ENCODE data around the gene MPC1.
A peak's percentile ranks its signal among the peaks of the same experiment; 100 is the strongest.
"Not testable (repeated sequence)": the region's sequence is repeated elsewhere in the genome, so short reads cannot be mapped to it uniquely, and the experiment has no call there.

The MPC1 gene

DNA sequence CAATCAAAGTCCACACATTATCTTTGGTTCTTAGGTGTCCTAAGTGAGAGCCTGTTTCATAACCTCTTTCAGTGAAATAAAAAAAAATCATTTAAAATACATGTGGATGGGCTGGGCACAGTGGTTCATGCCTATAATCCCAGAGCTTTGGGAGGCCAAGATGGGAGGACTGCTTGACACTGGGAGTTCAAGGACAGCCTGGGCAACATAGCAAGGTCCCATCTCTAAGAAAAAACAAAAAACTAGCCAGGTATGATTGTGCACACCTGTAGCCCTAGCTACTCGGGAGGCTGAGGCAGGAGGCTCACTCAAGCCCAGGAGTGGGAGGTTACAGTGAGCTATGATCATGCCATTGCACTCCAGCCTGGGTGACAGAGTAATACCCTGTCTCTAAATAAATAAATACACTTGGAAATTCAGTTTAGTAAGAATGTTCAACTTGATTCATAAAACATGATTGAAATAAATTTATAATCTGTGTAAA, 3.6 kb downstream of the MPC1 start:
- no peak for DNase-seq

DNA sequence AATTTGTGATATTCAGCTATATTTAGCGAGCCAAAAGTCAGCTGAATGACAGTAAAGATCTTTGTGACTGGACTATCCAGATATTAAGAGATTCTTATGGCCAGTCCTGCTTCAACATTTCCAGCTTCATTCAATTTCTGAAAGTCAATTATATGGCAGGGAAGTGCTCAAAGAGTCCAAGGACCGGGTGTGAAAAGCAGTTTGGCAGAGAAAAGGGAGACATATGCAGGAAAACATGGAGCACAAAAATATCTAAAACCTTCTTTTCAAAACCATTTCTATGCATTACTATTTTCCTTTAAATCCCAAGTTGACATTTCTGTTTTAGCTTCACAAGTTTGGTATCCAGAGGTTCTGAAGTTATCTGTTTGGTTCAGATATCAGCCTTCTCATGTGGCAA, 5.0 kb downstream of the MPC1 start:
- no peak for DNase-seq

DNA sequence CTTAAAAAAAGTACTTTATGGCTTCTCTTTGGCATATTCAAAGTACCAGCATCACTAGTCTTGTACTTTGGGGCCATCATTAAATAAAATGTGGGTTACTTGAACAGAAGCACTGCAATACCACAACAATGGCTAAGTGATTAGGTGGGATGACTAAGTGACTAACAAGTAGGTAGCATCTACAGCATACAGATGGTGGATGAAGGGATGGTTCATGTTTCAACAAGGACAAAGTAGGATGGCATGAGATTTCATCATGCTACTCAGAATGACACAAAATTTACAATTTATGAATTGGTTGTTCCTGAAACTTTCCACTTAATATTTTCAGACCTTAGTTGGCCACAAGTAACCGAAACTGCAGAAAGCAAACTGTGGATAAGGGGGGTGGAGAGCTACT, 7.7 kb downstream of the MPC1 start:
- no peak for DNase-seq

DNA sequence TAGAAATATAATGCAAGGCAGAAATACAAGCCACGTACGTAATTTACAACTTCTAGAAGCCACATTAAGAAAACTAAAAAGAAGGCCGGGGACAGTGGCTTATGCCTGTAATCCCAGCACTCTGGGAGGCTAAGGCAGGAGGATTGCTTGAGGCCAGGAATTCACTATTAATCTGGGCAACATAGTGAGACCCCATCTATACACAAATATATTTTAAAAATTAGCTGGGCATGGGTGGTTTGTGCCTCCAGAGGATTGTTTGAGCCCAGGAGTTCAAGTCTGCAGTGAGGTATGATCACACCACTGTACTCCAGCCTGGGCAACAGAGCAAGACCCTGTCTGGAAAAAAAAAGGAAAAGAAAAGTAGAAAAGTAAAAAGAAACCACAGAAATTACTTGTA, 12.3 kb downstream of the MPC1 start:
- no peak for DNase-seq

- DNase-seq = no peak
These were observed 13.0 kb downstream of the MPC1 start for GRCh38 chr6:166369782-166370181.

- DNase-seq = no peak
These were observed 15.8 kb downstream of the MPC1 start for GRCh38 chr6:166366921-166367320.

DNA sequence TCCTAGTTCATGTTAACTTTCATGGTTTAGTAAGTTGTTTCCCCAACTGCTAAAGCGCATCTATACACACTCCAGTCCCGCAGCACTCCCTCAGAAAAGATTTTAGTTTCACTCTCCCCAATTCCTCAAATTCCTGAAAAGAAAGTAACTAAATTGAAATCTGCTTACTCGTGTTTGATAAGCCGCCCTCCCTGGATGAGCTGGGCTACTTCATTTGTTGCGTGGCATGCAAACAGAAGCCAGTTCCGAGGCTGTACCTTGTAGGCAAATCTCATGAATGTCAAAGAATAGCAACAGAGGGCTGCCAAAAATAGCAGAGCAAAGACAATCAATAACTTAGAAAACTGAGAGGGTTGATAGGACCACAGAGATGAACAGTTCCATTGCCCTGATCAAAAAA, 16.9 kb downstream of the MPC1 start:
- no peak for DNase-seq

- peak; percentile 19 for DNase-seq
These were observed 17.5 kb downstream of the MPC1 start for GRCh38 chr6:166365221-166365620.

- DNase-seq = no peak
These were observed 18.3 kb downstream of the MPC1 start for GRCh38 chr6:166364456-166364855.

DNA sequence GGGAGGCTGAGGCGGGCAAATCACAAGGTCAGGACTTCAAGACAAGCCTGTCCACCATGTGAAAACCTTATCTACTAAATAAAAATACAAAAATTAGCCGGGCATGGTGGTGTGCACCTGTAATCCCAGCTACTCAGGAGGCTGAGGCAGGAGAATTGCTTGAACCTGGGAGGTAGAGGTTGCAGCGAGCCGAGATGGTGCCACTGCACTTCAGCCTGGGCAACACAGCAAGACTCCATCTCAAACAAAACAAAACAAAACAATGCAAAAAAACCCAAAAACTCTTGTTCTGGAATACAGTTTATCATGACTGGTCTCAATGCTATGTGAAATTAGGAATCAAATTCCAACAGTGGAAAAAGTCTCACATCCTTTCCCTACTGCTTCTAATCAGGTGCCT, 20.3 kb downstream of the MPC1 start:
- DNase-seq = not testable (repeated sequence)

DNA sequence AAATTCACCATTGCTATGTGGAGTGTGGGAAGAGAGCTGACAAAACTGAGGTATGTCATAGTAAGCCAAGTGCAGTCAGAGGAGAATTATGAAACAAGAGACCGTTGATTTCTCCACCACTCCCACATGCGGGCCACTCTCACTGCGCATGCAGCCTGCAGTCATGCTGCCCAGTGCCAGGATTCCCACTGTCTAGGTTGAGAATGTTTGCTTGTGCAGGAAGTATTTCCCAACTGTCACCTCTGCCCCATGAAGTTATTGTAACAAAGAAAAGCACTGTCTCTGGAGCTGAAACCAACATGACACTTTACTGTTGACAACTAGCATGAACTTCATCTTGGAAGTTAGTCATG, 21.7 kb downstream of the MPC1 start:
- DNase-seq = peak; percentile 90

DNA sequence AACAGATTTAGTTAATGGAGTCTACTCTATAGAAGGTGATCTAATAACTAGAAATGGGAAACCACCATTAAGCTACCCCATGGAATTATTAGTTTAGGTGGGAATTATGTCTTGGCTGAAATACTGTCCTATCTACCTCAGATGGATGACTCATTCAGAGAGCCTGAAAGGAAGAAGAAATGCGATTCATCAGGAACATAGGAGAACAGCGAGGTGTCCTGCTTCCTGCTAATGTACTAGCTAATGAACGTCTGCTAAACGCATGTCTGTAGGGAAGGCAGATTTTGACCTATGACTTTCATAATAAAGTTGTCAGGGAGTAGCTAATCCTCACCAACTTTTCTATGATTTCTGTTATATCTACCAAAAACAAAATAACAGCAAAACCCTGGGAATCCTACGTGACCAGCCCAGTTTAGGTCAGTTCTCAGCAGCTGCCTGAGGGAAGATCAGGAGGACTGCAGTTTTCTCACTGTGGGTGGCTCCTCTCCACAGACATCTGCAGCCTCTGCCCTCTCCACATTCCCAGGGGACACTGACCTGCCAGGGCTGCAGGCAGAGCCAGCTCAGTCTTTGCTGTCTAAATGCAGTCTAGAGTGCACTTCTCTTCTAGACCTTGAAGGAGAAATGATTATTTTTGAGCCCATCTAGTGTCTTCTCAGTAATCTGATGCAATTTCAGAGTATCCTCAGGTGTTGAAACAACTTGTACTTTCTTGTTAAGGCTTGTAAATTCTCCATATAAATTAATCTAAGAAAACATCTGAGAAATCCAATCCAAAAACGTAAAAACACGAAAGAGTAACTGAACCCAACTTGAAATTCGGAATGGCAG, 22.3 kb downstream of the MPC1 start:
- DNase-seq = peak; percentile 56

DNA sequence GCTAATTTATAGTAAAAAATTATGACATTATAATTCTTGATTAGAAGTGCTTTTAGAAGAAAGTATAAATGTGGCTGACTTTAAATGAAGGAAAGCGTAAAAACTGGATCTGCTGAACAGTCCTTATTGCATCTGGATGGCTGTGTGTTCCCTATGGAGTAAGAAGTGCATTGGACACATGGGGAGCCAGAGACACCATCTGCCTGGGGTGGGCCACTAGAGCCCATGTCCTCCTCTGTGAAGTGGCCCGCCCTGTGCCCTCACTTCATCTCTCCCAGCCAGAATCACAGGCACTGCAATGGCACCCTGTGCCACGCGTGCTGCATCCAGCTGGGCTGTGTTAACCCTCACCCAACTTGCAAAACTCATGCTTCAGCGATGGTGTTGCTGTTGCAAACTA, 27.2 kb downstream of the MPC1 start:
- no peak for DNase-seq

DNA sequence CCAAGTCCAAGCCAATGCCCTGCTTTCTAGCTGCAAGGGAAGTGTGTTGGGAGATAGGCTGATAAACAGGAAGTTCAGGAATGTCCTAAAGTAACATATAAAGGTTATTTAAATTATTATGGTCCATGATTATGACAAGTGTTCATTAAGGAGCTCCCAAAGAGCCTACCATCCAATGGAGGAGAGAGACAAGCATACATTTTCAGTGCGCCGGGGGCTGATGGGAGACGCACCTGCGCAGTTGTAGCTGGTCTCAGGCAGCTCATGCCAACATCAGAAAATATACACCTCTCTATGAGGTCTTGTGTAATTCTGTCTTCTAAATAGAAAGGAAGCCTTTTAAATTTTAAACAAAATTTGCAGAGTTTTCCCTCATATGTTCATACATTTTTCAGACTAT, 27.8 kb downstream of the MPC1 start:
- DNase-seq = no peak

DNA sequence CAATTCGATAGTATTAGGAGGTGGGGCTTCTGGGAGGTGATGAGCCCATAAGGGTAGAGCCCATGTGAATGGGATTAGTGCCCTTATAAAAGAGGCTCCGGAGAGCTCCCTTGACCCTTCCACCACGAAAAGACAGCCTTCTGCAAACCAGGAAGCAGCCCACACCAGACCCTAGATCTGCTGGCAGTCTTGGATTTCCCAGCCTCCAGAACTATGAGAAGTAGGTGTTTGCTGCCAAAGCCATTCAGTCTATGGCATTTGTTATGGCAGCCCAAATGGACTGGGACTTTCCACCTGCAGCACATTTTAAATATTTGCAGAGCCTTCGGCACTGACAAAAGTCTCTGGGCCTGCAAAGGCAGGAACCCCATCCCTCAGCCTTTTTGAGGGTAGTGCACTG, 28.6 kb downstream of the MPC1 start:
- no peak for DNase-seq

GRCh38 chr6:166353507-166353906, 29.2 kb downstream of the MPC1 start:
- DNase-seq = no peak

DNA sequence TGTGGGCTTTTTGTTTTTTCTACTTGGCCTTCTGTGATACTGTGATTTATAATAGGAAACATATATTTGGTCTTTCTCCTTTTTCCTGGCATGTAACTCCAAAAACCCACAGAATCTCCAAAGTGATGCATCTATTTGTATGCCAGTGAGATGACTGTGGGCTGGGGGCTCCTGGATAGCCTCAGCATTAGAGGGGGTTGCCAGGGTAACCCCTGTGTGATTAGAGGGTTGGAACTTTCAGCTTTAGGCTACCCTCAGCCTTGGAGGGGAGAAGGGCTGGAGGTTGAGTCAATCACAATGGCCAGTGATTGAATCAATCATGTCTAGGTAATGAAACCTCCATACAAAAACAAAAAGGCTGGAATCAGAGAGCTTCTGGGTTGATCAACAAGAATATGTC, 29.8 kb downstream of the MPC1 start:
- DNase-seq = no peak

- peak; percentile 89 for DNase-seq
These were observed 30.9 kb downstream of the MPC1 start for GRCh38 chr6:166351715-166352285.

- DNase-seq = peak; percentile 76
These were observed 34.3 kb downstream of the MPC1 start for GRCh38 chr6:166348305-166348949.

- DNase-seq = peak; percentile 82
These were observed 35.8 kb downstream of the MPC1 start for GRCh38 chr6:166346965-166347364.

DNA sequence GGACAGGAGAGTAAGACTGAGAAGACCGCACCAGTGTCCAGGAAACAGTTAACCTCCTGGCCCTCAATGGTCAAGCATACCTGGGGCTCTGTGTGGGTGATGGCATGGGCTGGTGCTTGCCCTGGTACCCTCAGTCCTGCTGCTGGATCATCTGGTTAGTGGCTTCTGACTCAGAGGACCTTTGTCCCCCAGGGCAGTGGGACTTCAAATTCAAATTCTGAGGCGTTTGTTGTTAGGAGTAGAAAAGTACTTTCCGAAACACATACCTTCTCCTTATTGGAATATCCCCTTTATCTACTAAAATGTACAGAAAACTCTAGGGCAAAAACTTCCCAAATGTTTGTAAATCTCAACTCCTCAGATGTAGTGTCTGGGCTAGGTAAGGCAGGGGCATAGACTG, 36.3 kb downstream of the MPC1 start:
- DNase-seq = no peak

DNA sequence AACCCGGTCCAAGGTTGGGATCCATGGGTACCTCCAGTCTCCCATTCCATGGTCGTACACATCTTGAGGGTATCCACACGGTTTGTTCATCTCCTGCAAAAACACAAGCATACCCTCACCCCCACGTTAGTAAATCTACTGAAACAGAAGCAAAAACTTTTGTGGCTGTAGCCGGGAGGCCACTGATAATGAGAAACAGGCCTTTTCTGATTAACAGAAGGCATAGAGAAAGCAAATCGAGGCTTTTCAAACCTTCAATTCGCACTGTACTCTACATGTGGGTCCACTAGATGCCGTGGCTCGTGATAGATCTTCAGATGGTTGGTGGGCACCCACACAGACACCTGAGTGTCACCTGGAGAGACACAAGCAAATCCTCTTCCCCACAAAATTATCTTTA, 37.1 kb downstream of the MPC1 start:
- not testable (repeated sequence) for DNase-seq

GRCh38 chr6:166344921-166345320, 37.8 kb downstream of the MPC1 start:
- DNase-seq = not testable (repeated sequence)

DNA sequence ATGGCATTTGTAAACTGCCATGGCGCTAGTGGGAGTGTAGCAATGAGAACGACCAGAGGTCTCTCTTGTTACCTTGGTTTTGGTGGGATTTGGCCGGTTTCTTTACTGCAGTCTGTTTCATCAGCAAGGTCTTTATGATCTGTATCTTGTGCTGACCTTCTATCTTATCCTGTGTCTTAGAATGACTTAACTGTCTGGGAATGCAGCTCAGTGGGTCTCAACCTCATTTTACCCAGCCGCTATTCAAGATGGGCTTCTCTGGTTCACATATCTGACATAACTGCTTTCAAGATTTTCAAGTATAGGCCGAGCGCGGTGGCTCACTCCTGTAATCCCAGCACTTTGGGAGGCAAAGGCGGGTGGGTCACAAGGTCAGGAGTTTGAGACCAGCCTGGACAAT, 38.5 kb downstream of the MPC1 start:
- DNase-seq = no peak

Data from inflammatory macrophage treated with lipopolysaccharide for 4 hours (primary cell).